Lung (tissue), 12 donors: ENCODE data around the gene SPI1. TPM values are rescaled to one million over a fixed set of nuclear protein-coding genes. Genes with fewer than 3 reads are reported as not detected.

Experiments
- ATAC-seq: fragments of 200-7000 bp; cut with Tn5 transposase; one replicate; pipeline ENCODE4 v1.9.1; 2020; ENCODE audit warnings: moderate number of reproducible peaks; ENCODE audit not compliant: insufficient read depth, low FRiP score
- DNase-seq, 3 donors: peaks; one replicate each; pipeline ENCODE4 v3.0.0-alpha.2; 2013 to 2017
- H3K27ac ChIP-seq, 2 donors: one replicate each; pipeline ENCODE4 v1.5.1; 2013; ENCODE audit warnings: mild to moderate bottlenecking in 2 of 2, moderate library complexity in 2 of 2, control low read depth in 1 of 2, inconsistent platforms in 1 of 2, low read depth in 1 of 2, low read length in 1 of 2
- H3K27me3 ChIP-seq, 3 donors: one replicate each; pipeline ENCODE4 v1.5.1; 2013; ENCODE audit warnings: low read length in 2 of 3; ENCODE audit not compliant: control insufficient read depth in 3 of 3, insufficient read depth in 3 of 3
- H3K36me3 ChIP-seq, 4 donors: one replicate each; pipeline ENCODE4 v1.5.1; 2013; ENCODE audit warnings: low read length in 4 of 4, mild to moderate bottlenecking in 1 of 4, moderate library complexity in 1 of 4; ENCODE audit not compliant: control insufficient read depth in 4 of 4, insufficient read depth in 4 of 4
- H3K4me1 ChIP-seq, 5 donors: one replicate each; pipeline ENCODE4 v1.5.1; 2013; ENCODE audit warnings: low read length in 5 of 5, mild to moderate bottlenecking in 2 of 5, moderate library complexity in 1 of 5; ENCODE audit not compliant: control insufficient read depth in 5 of 5, insufficient read depth in 5 of 5
- H3K4me3 ChIP-seq: one replicate; pipeline ENCODE4 v1.5.1; 2013; ENCODE audit warnings: mild to moderate bottlenecking, control low read depth, moderate library complexity
- H3K9ac ChIP-seq, 2 donors: one replicate each; pipeline ENCODE4 v1.5.1; 2013; ENCODE audit warnings: low read length in 2 of 2, control low read depth in 1 of 2; ENCODE audit not compliant: insufficient read depth in 1 of 2
- H3K9me3 ChIP-seq, 4 donors: one replicate each; pipeline ENCODE4 v1.5.1; 2013; ENCODE audit warnings: low read length in 3 of 4, mild to moderate bottlenecking in 1 of 4, moderate library complexity in 1 of 4; ENCODE audit not compliant: control insufficient read depth in 4 of 4, insufficient read depth in 3 of 4
- WGBS, 2 donors: extraction: QIAGEN DNeasy Blood & Tissue Kit; methylation state at CpG; one replicate each; pipeline ENCODE4 v1.1.7; 2013; 5-methylcytosine and 5-hydroxymethylcytosine counted together
- polyA plus RNA-seq, 2 donors: library from polyadenylated mRNA; stranded (reverse); fragments of 200-250 nt; gene quantifications; one replicate each; pipeline ENCODE4 v1.2.1, GENCODE V29; 2013
- total RNA-seq, 2 donors: library from RNA; depleted of rRNA in 1 of 2; stranded (reverse); fragments of >200 nt in 1 of 2; gene quantifications; one replicate each; pipeline ENCODE4 v1.2.1, GENCODE V29; 2014 to 2021
- TF ChIP-seq, protein P1 (sequence below): IDR thresholded peaks from 2 replicates; pipeline ENCODE4 v1.5.1; 2012; ENCODE audit warnings: mild to moderate bottlenecking; ENCODE audit errors: control extremely low read depth, extremely low read depth
- donor health status: control.
- donor health status: control.
- donor health status: Bipolar disorder and iron deficiency.
- donor health status: healthy.
- donor health status: DM: yes; HTN: yes; CAD: no.

SPI1 gene
- total and polyA plus RNA-seq, 4 donors, result 27.6 to 344 (median 156) TPM

DNA sequence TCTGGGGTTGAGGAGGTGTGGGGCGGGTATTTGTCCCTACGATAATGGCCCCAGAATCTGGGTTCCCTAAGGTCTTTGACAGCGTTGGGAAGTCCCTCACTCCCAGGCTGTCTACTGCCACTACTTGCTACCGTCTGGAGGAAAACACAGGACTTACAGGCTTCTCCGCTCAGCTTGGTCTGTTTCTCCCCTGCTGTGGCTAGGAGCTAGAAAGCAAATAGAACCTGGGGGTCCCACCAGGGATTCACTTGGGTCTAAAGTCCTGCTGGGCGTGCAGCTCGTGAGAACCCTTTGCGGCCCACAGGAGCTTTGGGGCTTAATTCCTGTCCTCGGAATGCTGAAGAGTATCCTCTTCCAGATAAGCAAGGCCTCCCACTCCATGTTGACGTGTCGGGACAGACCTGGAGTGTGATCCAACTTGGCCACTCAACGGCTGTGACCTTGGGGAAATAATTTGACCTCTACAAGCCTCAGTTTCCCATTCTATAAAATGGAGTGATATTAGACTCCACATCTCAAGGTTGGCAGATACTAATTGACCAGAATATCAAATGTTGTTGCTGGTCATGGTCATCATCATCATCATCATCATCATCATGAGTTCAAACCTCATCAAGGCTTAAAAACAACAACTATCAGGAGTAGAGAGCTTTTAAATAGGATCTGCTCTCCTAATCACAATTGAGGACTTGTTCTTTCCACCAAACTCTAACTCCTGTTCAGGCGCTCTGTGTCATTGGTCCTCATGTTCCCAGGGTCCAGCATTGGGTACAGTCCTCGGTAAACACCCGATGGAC is 24.2 kb downstream of the SPI1 start:
- Histone ChIP-seq H3K27ac (peak overlapping the region in 1 of 2 donors; percentile 67), H3K9ac (no peak overlapping the region), H3K36me3 (peaks cover 0 to 5% (median 2%) of the 10 kb centered on the region in 4 donors), H3K27me3 (no peaks in the 10 kb centered on the region), H3K4me3 (no peak overlapping the region), H3K9me3 (peaks cover 0 to 2% (median 0%) of the 10 kb centered on the region in 4 donors), H3K4me1 (peaks cover 0 to 8% (median 0%) of the 10 kb centered on the region in 5 donors)
- 90% methylated on average over 15 of the region's 15 CpGs for WGBS, 2 donors
- TF ChIP-seq, protein P1, sequence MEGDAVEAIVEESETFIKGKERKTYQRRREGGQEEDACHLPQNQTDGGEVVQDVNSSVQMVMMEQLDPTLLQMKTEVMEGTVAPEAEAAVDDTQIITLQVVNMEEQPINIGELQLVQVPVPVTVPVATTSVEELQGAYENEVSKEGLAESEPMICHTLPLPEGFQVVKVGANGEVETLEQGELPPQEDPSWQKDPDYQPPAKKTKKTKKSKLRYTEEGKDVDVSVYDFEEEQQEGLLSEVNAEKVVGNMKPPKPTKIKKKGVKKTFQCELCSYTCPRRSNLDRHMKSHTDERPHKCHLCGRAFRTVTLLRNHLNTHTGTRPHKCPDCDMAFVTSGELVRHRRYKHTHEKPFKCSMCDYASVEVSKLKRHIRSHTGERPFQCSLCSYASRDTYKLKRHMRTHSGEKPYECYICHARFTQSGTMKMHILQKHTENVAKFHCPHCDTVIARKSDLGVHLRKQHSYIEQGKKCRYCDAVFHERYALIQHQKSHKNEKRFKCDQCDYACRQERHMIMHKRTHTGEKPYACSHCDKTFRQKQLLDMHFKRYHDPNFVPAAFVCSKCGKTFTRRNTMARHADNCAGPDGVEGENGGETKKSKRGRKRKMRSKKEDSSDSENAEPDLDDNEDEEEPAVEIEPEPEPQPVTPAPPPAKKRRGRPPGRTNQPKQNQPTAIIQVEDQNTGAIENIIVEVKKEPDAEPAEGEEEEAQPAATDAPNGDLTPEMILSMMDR, result no peak
- ATAC-seq (no peak), DNase-seq (no peak)

DNA sequence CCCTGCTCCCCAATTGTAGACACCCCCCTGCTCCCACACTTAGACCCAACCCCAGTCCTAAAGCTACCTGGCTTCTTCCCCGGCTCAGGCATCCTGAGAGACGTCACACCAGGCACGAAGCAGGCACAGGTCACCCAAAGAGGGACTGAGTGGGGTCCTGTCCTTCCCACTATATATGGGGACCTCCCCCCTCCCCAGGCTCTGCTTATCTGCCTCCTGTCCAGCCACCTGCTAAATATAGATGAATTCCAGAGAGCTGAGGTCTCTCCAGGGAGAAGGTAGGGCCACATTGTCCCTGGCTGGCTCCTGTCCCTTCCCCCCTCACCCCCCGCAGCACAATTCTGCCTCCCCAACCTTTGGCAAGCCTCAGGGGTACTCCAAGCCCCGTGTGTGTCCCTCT is 25.8 kb downstream of the SPI1 start, which contains the start of gene MYBPC3:
Gene MYBPC3 (minus strand): TSS at position 147 of the 400 bp plus-strand sequence. CDS start 55 bp downstream, at position 92.
- Histone ChIP-seq H3K27me3 (no peaks in the 10 kb centered on the region), H3K36me3 (no peaks in the 10 kb centered on the region), H3K9ac (no peak within 1 kb of the TSS), H3K27ac (peak within 1 kb of the TSS in 1 of 2 donors; percentile 95), H3K4me3 (no peak within 1 kb of the TSS), H3K4me1 (peaks cover 0 to 8% (median 0%) of the 10 kb centered on the region in 5 donors), H3K9me3 (peaks cover 0 to 2% (median 0%) of the 10 kb centered on the region in 4 donors)
- 78 to 81% methylated on average over 5 of the region's 5 CpGs for WGBS, 2 donors
- ATAC-seq (no peak), DNase-seq (no peak)
- TF ChIP-seq, protein P1, result no peak

DNA sequence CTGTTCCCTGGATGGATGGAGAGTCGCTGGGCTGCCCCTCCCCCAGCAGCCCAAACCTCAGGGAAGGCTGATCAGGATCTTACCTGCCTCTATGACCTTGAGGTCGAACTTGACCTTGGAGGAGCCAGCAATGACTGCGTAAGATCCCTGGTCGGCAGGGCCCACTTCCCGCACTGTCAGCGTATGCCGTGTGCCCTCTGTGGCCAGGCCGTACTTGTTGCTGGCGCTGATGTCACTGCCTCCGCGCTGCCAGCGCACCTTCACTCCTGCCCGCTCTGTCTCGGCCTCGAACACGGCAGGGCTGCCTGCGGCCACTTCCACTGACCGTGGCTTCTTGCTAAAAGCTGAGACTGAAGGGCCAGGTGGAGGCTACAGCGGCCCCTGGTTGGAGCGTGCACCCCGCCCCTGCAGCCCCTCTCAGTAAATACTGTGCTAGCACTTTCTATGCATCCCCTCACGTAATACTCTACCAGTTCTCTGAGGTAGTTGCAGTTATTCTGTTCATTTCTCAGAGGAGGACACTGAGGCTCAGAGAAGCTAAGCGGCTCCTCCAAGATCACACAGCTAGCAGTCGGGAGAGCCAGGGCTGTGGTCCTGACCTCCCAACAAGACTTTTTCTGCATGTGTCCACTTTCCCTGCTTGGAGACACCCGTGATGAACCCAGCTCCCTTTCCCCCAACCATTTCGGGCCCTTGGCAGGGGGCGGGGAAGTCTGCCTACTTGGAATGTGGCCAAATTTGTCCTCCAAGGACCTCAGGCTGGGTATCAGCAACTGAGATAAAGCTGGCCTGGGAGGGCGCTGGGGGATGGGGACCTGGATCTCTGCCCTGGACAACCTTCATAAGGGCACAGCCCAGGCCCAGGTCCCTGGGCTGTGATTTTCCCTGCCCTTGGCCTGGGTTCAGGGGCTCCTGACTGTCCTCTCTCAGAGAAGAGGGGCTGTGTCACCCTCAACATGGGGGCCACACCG is 26.9 kb downstream of the SPI1 start:
- TF ChIP-seq, protein P1, result no peak
- Histone ChIP-seq H3K9ac (no peak overlapping the region), H3K27me3 (no peaks in the 10 kb centered on the region), H3K4me3 (no peak overlapping the region), H3K4me1 (peaks cover 0 to 8% (median 0%) of the 10 kb centered on the region in 5 donors), H3K9me3 (peaks cover 0 to 2% (median 0%) of the 10 kb centered on the region in 4 donors), H3K36me3 (no peaks in the 10 kb centered on the region), H3K27ac (peak overlapping the region in 1 of 2 donors; percentile 95)
- DNase-seq (no peak), ATAC-seq (no peak)
- 80 to 84% methylated on average over 29 of the region's 29 CpGs for WGBS, 2 donors
